GM21447 (cell line): Measurements from ENCODE around the gene AKNAD1.
"Not testable (repeated sequence)": the region's sequence is repeated elsewhere in the genome, so short reads cannot be mapped to it uniquely, and the experiment has no call there.

Experiments used
- ATAC-seq: cut with Tn5 transposase; IDR thresholded peaks from one replicate; pipeline ENCODE4 v1.9.1; 2021; ENCODE audit not compliant: unreplicated experiment

The AKNAD1 gene, protein sequence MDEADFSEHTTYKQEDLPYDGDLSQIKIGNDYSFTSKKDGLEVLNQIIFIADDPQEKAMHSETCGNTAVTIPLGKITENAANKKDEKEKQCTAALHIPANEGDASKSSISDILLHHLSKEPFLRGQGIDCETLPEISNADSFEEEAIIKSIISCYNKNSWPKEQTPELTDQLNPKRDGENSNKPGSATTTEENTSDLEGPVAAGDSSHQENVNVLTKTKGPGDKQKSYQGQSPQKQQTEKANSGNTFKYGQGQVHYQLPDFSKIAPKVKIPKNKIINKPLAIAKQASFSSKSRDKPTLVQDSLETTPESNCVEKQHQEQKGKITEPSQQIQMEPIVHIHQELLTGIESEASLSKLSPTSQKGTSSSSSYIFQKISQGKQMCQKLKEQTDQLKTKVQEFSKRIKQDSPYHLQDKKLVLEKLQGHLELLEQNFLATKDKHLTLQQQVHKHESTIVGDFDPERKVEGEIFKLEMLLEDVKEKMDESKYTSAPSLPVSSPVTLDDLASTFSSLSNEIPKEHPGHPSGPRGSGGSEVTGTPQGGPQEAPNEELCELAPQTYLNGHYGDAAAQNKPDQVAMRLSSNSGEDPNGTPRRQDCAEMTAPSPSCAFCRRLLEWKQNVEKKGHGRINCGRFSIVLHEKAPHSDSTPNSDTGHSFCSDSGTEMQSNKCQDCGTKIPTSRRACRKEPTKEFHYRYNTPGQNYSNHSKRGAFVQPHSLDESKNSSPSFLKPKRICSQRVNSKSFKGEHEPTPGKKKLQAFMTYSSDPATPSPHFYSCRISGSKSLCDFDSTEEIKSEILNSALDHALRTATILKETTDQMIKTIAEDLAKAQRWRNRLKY

DNA sequence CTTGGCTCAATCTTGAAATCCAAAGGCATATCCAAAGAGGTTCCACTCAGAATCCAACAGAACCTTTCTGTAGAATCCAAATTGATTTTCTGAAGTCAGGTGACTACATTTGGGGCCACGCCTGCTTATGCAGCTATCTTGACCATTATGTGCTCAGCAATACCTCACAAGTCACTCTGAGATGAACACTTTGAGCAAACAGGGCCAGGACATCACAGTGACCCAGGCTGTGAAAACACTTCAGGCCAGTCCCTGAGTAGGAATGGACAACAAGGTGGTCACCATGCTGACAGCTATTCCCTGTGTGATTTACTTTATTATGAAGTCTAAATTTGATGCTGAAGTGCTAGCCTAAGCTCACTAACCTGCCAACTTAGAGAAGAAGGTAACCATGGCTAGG, at the start of gene AKNAD1:
Gene AKNAD1 (minus strand): TSS at position 101 of the 400 bp plus-strand sequence. CDS start 4,430 bp downstream, outside the sequence.
- ATAC-seq = no peak

DNA sequence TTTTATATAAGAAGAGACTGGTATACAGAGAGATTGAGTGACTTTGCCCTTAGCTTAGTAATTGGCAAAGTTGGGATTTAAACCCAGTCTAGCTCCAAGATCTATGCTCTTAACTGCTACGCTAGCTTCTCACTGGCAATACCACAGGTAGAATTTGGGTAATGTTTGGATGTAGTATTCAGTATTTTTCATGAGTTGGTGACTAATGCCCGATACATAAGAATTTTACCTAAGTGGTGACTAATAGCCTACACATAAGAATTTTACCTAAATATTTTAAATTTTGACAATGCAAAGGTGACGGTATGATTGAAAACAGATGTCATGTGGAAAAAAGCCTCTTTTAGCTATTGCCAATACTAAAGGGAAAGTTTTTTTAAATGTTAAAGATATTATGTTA, 44.2 kb upstream of the AKNAD1 start:
- ATAC-seq = no peak

- ATAC-seq = no peak
Observed at GRCh38 chr1:108897865-108898720, 41.2 kb upstream of the AKNAD1 start.

- no peak for ATAC-seq
Observed at GRCh38 chr1:108896146-108897145, 39.6 kb upstream of the AKNAD1 start.

DNA sequence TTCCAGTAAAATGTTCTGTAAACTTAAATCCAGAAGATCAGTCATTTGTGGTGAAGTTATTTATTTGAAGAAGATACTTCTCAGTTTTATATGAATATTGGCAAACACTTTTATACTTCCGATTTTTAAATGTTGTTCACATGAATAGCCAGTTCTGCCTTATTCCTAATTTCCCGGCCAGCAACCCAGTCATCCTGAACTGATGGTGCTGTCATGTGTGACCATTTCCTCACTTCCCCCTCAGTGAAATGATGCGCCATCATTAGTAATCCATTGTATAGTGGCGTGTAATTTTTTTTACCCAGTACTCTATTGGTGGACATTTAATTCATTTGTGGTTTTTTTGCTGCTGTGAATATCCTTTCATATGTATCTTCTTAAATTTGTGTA, 36.2 kb upstream of the AKNAD1 start:
- ATAC-seq = no peak

GRCh38 chr1:108892356-108893140, 35.7 kb upstream of the AKNAD1 start:
- ATAC-seq = no peak

DNA sequence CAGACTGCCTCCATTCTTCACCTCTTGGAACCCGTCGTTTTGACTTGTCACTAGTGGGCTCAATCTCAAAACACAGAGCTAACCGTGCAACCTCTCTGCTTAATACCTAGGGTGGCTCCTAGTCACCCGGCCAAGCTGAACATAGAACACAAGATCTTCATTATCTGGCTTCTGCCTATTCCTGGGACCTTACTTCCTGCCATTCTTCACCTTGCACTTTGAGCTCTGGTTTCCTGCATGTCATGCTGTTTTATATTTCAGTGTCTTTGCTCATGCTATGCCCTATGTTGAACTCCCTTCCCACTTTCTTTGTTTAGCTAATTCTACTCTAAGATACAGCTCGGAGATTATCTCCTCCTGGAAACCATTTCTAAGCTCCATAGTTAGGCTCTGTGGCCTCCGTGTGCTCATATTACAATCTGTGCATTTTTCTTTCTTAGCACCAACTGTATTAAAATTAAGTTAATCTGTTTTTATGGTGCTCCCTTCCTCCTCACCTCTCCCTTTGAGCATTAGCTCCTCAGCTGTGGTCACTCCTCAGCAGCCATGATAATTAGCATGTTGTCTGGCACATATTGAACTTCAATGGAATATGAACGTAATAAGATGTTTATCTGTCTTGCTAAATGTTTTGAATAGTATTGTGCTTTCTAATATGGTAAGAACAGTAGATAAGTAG, 33.0 kb upstream of the AKNAD1 start:
- no peak for ATAC-seq

- not testable (repeated sequence) for ATAC-seq
Observed at GRCh38 chr1:108889006-108889645, 32.2 kb upstream of the AKNAD1 start.

DNA sequence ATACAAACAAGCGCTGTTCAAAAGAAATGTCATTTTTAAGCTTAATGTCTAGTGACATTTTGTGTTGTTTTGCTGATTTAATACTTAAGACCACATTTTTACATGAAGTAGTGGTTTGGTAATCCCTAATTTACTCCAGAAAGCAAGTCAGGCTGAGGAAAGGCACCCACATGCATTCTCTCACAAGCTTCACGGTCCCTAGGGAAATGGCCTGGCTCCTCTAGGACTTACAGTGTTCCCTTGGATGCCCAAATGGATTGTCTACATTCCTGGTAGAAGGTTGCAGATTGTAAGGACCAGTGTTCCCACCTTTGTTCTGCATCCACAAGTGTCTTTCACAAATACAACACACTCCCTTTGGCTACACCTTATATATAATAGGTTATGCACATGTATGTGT, 29.4 kb upstream of the AKNAD1 start:
- no peak for ATAC-seq

DNA sequence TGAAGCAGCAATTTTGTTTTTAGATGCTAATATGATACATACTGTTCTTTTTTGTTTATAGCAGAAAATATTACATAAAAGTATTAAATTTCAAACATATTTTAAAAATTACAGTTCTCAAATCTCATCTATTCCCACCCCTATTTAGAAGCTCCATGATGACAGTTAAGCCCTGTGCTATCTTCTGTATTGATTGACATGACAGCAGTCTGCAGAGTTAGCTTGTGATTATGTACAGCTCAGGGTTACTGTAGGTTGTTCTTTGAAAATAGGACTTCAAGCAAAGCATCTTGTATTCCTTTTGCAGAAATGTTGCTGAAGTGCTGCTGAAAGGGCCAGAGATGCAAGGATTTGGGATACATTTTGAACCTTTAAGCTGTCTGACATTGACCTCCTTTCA, 28.1 kb upstream of the AKNAD1 start:
- ATAC-seq = no peak

DNA sequence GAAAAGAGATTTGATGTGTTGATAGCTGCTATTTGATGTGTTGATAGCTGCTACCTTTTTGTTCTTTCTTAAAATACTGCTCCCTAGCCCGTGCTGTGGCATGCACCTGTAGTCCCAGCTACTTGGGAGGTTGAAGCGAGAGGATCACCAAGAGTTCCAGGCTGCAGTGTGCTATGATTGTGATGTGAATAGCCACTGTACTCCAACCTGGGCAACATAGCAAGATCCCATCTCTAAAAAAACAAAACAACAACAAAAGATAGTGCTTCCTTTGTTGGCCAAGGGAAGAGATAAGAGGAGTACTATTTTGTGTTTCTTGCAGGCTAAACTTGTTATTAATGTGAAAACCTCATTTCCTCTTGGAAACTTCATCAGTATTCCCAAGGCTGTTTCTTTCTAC, 25.9 kb upstream of the AKNAD1 start:
- no peak for ATAC-seq

DNA sequence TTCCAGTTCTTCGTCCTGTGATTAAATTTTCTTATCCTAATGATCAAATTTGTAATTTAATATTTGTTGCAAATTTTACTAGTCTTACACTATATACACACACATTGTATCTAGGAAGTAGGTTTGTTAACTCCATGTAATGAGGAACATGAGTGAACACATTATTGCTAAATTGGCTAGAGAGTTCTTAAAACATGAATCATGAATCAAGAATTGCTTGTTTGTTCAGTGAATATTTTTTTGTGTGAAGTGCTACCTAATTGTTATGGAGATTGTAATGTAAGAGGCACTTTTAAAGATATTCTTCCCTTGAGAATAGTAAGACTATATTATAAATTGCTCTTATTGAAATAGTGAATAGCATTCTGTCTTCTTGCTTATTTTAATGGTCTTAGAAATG, 24.5 kb upstream of the AKNAD1 start:
- no peak for ATAC-seq

DNA sequence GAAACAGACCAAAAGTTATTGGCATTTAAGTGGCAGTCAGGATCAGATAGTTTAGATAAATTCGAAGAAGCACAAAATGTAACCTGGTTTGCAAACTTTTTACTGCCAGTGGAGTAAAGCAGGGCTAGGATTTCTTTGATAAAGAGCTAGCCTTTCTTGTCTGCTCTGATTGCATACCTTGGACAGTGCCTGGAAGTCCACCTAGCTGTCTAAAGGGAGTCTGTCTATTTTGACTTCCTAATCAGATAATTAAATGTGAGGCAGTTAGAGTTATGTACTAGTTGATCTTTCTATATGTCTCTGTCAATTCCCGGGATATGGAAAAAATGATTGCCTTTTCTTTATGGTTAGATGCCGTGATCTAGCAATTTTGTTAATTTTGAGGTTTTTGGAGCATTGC, 24.0 kb upstream of the AKNAD1 start:
- no peak for ATAC-seq

DNA sequence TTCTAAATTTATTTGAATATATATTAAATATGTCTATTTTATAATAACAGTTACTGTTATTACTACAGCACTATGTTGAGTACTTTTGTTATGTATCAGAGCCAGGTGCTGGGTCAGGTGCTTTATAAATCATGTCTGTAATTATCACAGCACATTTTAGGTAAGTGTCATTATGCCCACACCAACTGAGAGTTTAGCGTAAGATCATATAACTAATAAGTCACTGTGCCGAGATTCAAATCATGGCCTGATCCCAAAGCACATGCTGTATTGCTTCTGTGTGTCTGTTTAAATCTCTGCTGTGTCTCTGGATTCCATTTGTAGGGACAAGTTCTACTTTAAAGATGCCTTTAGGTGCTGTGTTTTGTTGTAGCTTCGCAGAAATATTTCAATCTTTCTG, 21.8 kb upstream of the AKNAD1 start:
- no peak for ATAC-seq

DNA sequence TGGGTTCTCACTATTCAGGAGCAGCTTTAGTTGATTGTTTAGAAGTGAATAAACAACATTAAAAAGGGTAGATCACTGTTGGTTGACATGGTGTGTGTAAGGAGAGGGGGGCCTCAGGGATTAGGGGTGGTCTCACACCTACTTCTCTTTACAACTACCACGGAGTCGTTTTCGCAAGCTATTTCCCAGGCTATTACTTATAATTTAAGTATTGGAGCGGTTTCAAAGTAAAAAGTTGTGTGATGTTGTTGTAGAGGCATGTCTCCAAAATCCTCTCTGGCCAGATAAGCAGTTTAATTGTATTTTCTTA, 21.2 kb upstream of the AKNAD1 start:
- ATAC-seq = no peak

GRCh38 chr1:108877348-108878159, 20.7 kb upstream of the AKNAD1 start:
- no peak for ATAC-seq

- ATAC-seq = no peak
Observed at GRCh38 chr1:108871050-108871724, 14.3 kb upstream of the AKNAD1 start.
